Astrocyte (in vitro differentiated cells and primary cell): ENCODE data around the gene FOXD1. TPM values are rescaled to one million over a fixed set of nuclear protein-coding genes. Genes with fewer than 3 reads are reported as not detected.
"Not testable (repeated sequence)": the region's sequence is repeated elsewhere in the genome, so short reads cannot be mapped to it uniquely, and the experiment has no call there.

Experiments used
- DNase-seq: peaks from one replicate; pipeline ENCODE4 v3.0.0-alpha.2; 2010; ENCODE audit warnings: low read depth
- FAIRE-seq: peaks from 2 replicates; lab custom pipeline; 2011; peaks lifted over from hg19 to GRCh38; lab: Jason Lieb, UNC
- H2AFZ ChIP-seq: 2 replicates; pipeline ENCODE4 v1.6.0; 2012; ENCODE audit warnings: low read depth, low read length, inconsistent platforms
- H3K27ac ChIP-seq: 2 replicates; pipeline ENCODE4 v1.5.1; 2011; ENCODE audit warnings: low read depth, low read length, inconsistent platforms
- H3K27me3 ChIP-seq: 2 replicates; pipeline ENCODE4 v1.6.0; 2011; ENCODE audit warnings: low read length, inconsistent platforms; ENCODE audit not compliant: insufficient read depth
- H3K36me3 ChIP-seq: 2 replicates; pipeline ENCODE4 v1.5.1; 2011; ENCODE audit warnings: low read length, inconsistent platforms; ENCODE audit not compliant: insufficient read depth
- H3K4me1 ChIP-seq: 2 replicates; pipeline ENCODE4 v1.5.1; 2011; ENCODE audit warnings: low read length, inconsistent platforms; ENCODE audit not compliant: insufficient read depth
- H3K4me2 ChIP-seq: 2 replicates; pipeline ENCODE4 v1.6.0; 2012; ENCODE audit warnings: low read length, inconsistent platforms
- H3K4me3 ChIP-seq: 2 replicates; pipeline ENCODE4 v1.5.1; 2011; ENCODE audit warnings: low read depth, mild to moderate bottlenecking, low read length, inconsistent platforms; ENCODE audit not compliant: insufficient read depth
- H3K79me2 ChIP-seq: 2 replicates; pipeline ENCODE4 v1.6.0; 2012; ENCODE audit warnings: mild to moderate bottlenecking, low read length, inconsistent platforms; ENCODE audit not compliant: insufficient read depth
- H3K9ac ChIP-seq: 2 replicates; pipeline ENCODE4 v1.6.0; 2012; ENCODE audit warnings: mild to moderate bottlenecking, low read length, inconsistent platforms
- H3K9me3 ChIP-seq: 2 replicates; pipeline ENCODE4 v1.5.1; 2012; ENCODE audit warnings: low read depth, mild to moderate bottlenecking, low read length, inconsistent platforms; ENCODE audit not compliant: insufficient read depth
- H4K20me1 ChIP-seq: 2 replicates; pipeline ENCODE4 v1.6.0; 2012; ENCODE audit warnings: low read length, inconsistent platforms; ENCODE audit not compliant: insufficient read depth
- H3K27ac Mint-ChIP-seq: one replicate; pipeline ENCODE4 v1.8.0; 2021; ENCODE audit warnings: mild to moderate bottlenecking, mixed read lengths; ENCODE audit not compliant: unreplicated experiment
- H3K27me3 Mint-ChIP-seq: one replicate; pipeline ENCODE4 v1.8.0; 2021; ENCODE audit warnings: low read depth, mixed read lengths; ENCODE audit not compliant: unreplicated experiment
- H3K36me3 Mint-ChIP-seq: one replicate; pipeline ENCODE4 v1.8.0; 2021; ENCODE audit warnings: low read depth, mixed read lengths; ENCODE audit not compliant: unreplicated experiment
- H3K4me1 Mint-ChIP-seq: one replicate; pipeline ENCODE4 v1.8.0; 2021; ENCODE audit warnings: low read depth, mixed read lengths; ENCODE audit not compliant: unreplicated experiment
- H3K4me3 Mint-ChIP-seq: one replicate; pipeline ENCODE4 v1.8.0; 2021; ENCODE audit warnings: mild to moderate bottlenecking, moderate library complexity, mixed read lengths; ENCODE audit not compliant: unreplicated experiment
- H3K9me3 Mint-ChIP-seq: one replicate; pipeline ENCODE4 v1.8.0; 2021; ENCODE audit warnings: mild to moderate bottlenecking, mixed read lengths; ENCODE audit not compliant: unreplicated experiment
- CTCF ChIP-seq: IDR thresholded peaks from 2 replicates; pipeline ENCODE4 v1.5.1; 2011; ENCODE audit warnings: low read depth, mild to moderate bottlenecking, inconsistent platforms, low read length, moderate library complexity; ENCODE audit not compliant: insufficient read depth
- EZH2 ChIP-seq: IDR thresholded peaks from 2 replicates; pipeline ENCODE4 v1.6.1; 2012; ENCODE audit warnings: mild to moderate bottlenecking, low read length, inconsistent platforms; ENCODE audit not compliant: insufficient read depth
- total RNA-seq: library from RNA; stranded (reverse); gene quantifications from 2 replicates; pipeline ENCODE4 v1.2.1, GENCODE V29; 2021

FOXD1 gene
- total RNA-seq, 1 donor from 2014 or later, result 16.9 TPM

- no peak overlapping the region for H3K4me2 ChIP-seq
- no peak for FAIRE-seq
- no peak overlapping the region for H3K27ac Mint-ChIP-seq
These were observed 40.2 kb upstream of the FOXD1 start for GRCh38 chr5:73488806-73489205.

GRCh38 chr5:73487815-73488214, 39.2 kb upstream of the FOXD1 start:
- TF ChIP-seq CTCF (no peak), EZH2 (no peak)
- no peak overlapping the region for H3K4me3 ChIP-seq
- H3K4me3 Mint-ChIP-seq, result no peak overlapping the region
- H3K9me3 ChIP-seq, result no peaks in the 10 kb centered on the region
- no peaks in the 10 kb centered on the region for H3K79me2 ChIP-seq
- no peak overlapping the region for H3K4me2 ChIP-seq
- H4K20me1 ChIP-seq, result no peaks in the 10 kb centered on the region
- DNase-seq (no peak), FAIRE-seq (no peak)
- H3K27me3 Mint-ChIP-seq, result peaks cover 8% of the 10 kb centered on the region
- no peaks in the 10 kb centered on the region for H3K27me3 ChIP-seq
- H3K4me1 Mint-ChIP-seq, result peaks cover 3% of the 10 kb centered on the region
- no peaks in the 10 kb centered on the region for H3K36me3 Mint-ChIP-seq
- H3K36me3 ChIP-seq, result no peaks in the 10 kb centered on the region
- no peak overlapping the region for H3K27ac ChIP-seq
- no peak overlapping the region for H2AFZ ChIP-seq
- no peaks in the 10 kb centered on the region for H3K9me3 Mint-ChIP-seq
- no peak overlapping the region for H3K9ac ChIP-seq
- H3K27ac Mint-ChIP-seq, result no peak overlapping the region
- no peaks in the 10 kb centered on the region for H3K4me1 ChIP-seq

More at GRCh38 chr5:73488806-73489205, 40.2 kb upstream of the FOXD1 start:
- peaks cover 8% of the 10 kb centered on the region for H3K27me3 Mint-ChIP-seq
- no peaks in the 10 kb centered on the region for H3K9me3 Mint-ChIP-seq
- no peaks in the 10 kb centered on the region for H3K9me3 ChIP-seq
- no peak for TF ChIP-seq EZH2
- TF ChIP-seq CTCF, result no peak
- H3K27me3 ChIP-seq, result no peaks in the 10 kb centered on the region
- H4K20me1 ChIP-seq, result no peaks in the 10 kb centered on the region
- no peak overlapping the region for H3K4me3 ChIP-seq
- H3K4me1 ChIP-seq, result no peaks in the 10 kb centered on the region
- no peak for DNase-seq
- no peaks in the 10 kb centered on the region for H3K36me3 Mint-ChIP-seq
- H3K27ac ChIP-seq, result no peak overlapping the region
- H3K9ac ChIP-seq, result no peak overlapping the region
- H3K36me3 ChIP-seq, result no peaks in the 10 kb centered on the region
- no peak overlapping the region for H3K4me3 Mint-ChIP-seq
- no peak overlapping the region for H2AFZ ChIP-seq
- H3K4me1 Mint-ChIP-seq, result peaks cover under 1% of the 10 kb centered on the region
- H3K79me2 ChIP-seq, result no peaks in the 10 kb centered on the region

- not testable (repeated sequence) for H3K4me2 ChIP-seq, DNase-seq, H3K27ac Mint-ChIP-seq, H3K79me2 ChIP-seq, H3K4me3 ChIP-seq, H3K4me1 ChIP-seq, H3K27me3 ChIP-seq, H3K9me3 ChIP-seq, H2AFZ ChIP-seq, H3K36me3 Mint-ChIP-seq, H3K9me3 Mint-ChIP-seq, H3K27me3 Mint-ChIP-seq, H3K4me3 Mint-ChIP-seq, H4K20me1 ChIP-seq, H3K36me3 ChIP-seq, H3K4me1 Mint-ChIP-seq, H3K9ac ChIP-seq, FAIRE-seq, H3K27ac ChIP-seq
These were observed 38.7 kb upstream of the FOXD1 start for GRCh38 chr5:73487257-73487656.
